Measurements from ENCODE around the gene MAGI2. TPM values are rescaled to one million over a fixed set of nuclear protein-coding genes. Genes with fewer than 3 reads are reported as not detected.

MAGI2 gene
- total RNA-seq, 1 experiment from 2014 or later = 14.3 TPM

- H3K9me3 Mint-ChIP-seq = peaks cover 2 to 4% of the 10 kb centered on the region in 2 experiments; a peak in 2 of 5 replicates
- DNase-seq = no peak
- H3K9ac ChIP-seq (ENCODE audit: extremely low read depth, insufficient read length, low read length) = no peak overlapping the region
- H4K20me1 ChIP-seq (ENCODE audit: control insufficient read depth, insufficient read depth, insufficient read length) = no peaks in the 10 kb centered on the region
- WGBS (ENCODE audit: extremely low coverage, insufficient read length, low lambda C conversion rate) = no CpG with 5 or more reads among the region's 6 CpGs
- H3K4me1 ChIP-seq (ENCODE audit: insufficient read depth, low read length) = peaks cover 7% of the 10 kb centered on the region; the same call in 1 of the 2 replicates
- no peaks in the 10 kb centered on the region for H3K27me3 Mint-ChIP-seq (ENCODE audit: low read depth)
- H3K4ac ChIP-seq (ENCODE audit: low read depth, low read length) = no peak overlapping the region
- no peaks in the 10 kb centered on the region for H3K9me3 ChIP-seq (ENCODE audit: control insufficient read depth, low read depth, low read length)
- H3K4me2 ChIP-seq (ENCODE audit: insufficient read depth, insufficient read length, low read length) = no peak overlapping the region
- no peaks in the 10 kb centered on the region for H3K23me2 ChIP-seq (ENCODE audit: insufficient read length, low read depth, low read length, poor library complexity, severe bottlenecking)
- no peak overlapping the region for H3T11ph ChIP-seq (ENCODE audit: low read length)
- no peak overlapping the region for H4K5ac ChIP-seq (ENCODE audit: insufficient read length, low read depth, low read length)
- H3K56ac ChIP-seq (ENCODE audit: insufficient read length, low read depth, low read length) = no peak overlapping the region
- no peak overlapping the region for H4K8ac ChIP-seq (replicated peaks; ENCODE audit: insufficient read length, low read depth, low read length)
- no peak overlapping the region for H2BK12ac ChIP-seq (ENCODE audit: insufficient read length, low read depth, low read length)
- H2BK5ac ChIP-seq (ENCODE audit: insufficient read length, low read length) = no peak overlapping the region
- no peaks in the 10 kb centered on the region for H3K79me2 ChIP-seq (ENCODE audit: insufficient read depth, low read length)
- H2AK5ac ChIP-seq (ENCODE audit: insufficient read length, low read length) = no peak overlapping the region
- H3K18ac ChIP-seq (ENCODE audit: insufficient read length, low read depth, low read length) = no peak overlapping the region
- H2BK15ac ChIP-seq (ENCODE audit: low read depth, low read length) = no peak overlapping the region
- no peak overlapping the region for H4K91ac ChIP-seq (ENCODE audit: insufficient read length, low read depth, low read length)
- peaks cover 18 to 20% of the 10 kb centered on the region in 2 experiments for H3K4me1 Mint-ChIP-seq
- H2BK120ac ChIP-seq (ENCODE audit: low read depth, low read length, poor library complexity, severe bottlenecking) = no peak overlapping the region
- H3K36me3 Mint-ChIP-seq (ENCODE audit: insufficient read depth in 1 of 3, low read depth in 3 of 3) = peaks cover 2 to 5% (median 3%) of the 10 kb centered on the region in 3 experiments; a peak in 6 of 7 replicates
- H3K27me3 ChIP-seq (ENCODE audit: insufficient read depth, low read length) = no peaks in the 10 kb centered on the region
- no peak overlapping the region for H3K14ac ChIP-seq (ENCODE audit: insufficient read depth, low read length)
- TF ChIP-seq CTCF (conservative IDR thresholded peaks at IDR 0.05) = no peak
- no peak overlapping the region for H2AFZ ChIP-seq (ENCODE audit: low read length)
- H2BK20ac ChIP-seq (ENCODE audit: low read depth, low read length, poor library complexity, severe bottlenecking) = no peak overlapping the region
- no peak overlapping the region for H3K27ac Mint-ChIP-seq
- no peak overlapping the region for H3K4me3 Mint-ChIP-seq
- no peaks in the 10 kb centered on the region for H3K79me1 ChIP-seq (ENCODE audit: insufficient read depth, low read depth, low read length, poor library complexity, severe bottlenecking)
- no peak overlapping the region for H3K23ac ChIP-seq (ENCODE audit: insufficient read length, low read depth, low read length)
- no peak overlapping the region for H3K27ac ChIP-seq (ENCODE audit: insufficient read length, low read depth, low read length)
Measured at GRCh38 chr7:78213402-78213801, 1240.1 kb downstream of the MAGI2 start.
